Ovary (tissue), 3 donors: Measurements from ENCODE around the gene UNC13C.

Source experiments
- CTCF ChIP-seq, 3 donors: fragments of 450-650 bp in 2 of 3; fragments of 200-600 bp in 1 of 3; IDR thresholded peaks; one replicate each; pipeline versions ENCODE4 v1.5.1 to v1.8.0; 2016 to 2022; ENCODE audit warnings: antibody characterized with exemption in 3 of 3, mild to moderate bottlenecking in 1 of 3
- POLR2A ChIP-seq: fragments of 450-650 bp; IDR thresholded peaks from one replicate; pipeline ENCODE4 v1.6.1; 2017; ENCODE audit warnings: antibody characterized with exemption, mild to moderate bottlenecking, moderate library complexity
- donor health status: DM: no; HTN: no; CAD: no.

- TF ChIP-seq POLR2A (no peak), CTCF (IDR thresholded peaks at IDR 0.05) (no peak)
These were observed 15.3 kb upstream of the UNC13C start for GRCh38 chr15:53962646-53963561.
